DMS114 treated with DMSO at 0.1 percent for 48 hours (cell line): ENCODE measurements around the gene TMEM135.

Experiments used
- DNase-seq: peaks from one replicate; lab custom pipeline; 2025; ENCODE audit not compliant: unreplicated experiment; lab: John Stamatoyannopoulos, UW

The TMEM135 gene

GRCh38 chr11:87190071-87190470, 152.3 kb downstream of the TMEM135 start:
- DNase-seq = no peak

DNA sequence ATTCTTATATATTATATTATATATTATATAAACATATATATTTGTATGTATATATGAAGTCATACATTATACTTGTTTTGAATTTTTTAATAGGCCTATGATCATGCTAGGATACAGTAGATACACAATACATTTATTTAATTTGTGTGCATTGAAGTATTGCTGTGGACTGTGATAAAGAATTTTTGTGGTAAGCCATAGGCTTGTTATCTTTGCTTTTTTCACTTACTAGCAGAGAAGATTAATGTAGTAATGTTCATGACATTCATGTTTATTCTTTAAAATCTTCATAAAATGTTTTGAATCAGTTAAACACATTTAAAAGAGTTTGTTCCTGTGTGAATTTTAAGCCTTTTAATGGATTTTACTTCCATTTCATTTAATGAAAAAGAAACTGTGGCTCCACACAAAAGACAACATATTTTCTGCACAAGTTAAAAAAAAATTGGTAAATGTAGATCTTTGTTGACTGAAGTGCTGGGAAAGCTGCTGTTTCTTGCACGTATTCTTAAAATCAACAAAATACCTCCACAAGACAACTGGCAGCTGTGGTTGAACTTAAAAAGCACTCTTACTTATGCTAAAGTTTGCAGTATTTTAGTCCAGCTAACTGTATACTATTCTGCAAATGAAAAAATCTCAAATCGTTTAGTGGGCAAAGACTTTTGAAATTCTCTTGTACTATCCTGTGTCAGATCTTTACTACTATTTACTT, 156.2 kb downstream of the TMEM135 start:
- DNase-seq = no peak

- DNase-seq = no peak
Measured at GRCh38 chr11:87194985-87195820, 157.5 kb downstream of the TMEM135 start.

DNA sequence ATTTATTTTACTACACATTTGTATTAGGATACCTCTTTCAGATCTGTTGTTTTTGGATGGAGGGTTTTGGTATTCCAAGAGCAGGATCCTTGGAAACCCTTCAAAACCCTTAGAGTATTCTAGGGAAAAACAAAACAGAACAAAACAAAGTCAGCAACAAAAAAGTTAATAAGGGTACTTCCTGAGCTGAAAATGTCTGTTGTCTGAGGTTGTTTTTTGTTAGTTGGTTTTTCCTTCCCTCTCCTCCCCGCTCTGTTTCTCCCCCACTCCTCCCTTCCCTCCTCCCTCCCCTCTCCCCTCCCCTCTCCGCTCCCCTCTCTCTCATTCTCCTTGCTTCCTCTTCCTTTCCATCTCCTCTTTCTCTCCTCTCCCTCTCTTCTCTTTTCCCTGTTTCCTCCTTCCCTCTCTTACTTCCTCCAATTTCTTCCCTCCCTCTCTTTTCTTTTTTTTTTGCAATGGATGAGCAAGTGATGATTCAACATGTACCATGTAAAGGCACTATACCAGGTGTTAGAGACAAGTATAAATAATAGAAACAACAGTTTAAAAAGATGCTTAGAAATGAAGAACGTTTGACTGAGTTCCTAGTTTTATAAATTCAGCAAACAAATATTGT, 160.6 kb downstream of the TMEM135 start:
- no peak for DNase-seq

GRCh38 chr11:87201376-87201775, 163.6 kb downstream of the TMEM135 start:
- no peak for DNase-seq

DNA sequence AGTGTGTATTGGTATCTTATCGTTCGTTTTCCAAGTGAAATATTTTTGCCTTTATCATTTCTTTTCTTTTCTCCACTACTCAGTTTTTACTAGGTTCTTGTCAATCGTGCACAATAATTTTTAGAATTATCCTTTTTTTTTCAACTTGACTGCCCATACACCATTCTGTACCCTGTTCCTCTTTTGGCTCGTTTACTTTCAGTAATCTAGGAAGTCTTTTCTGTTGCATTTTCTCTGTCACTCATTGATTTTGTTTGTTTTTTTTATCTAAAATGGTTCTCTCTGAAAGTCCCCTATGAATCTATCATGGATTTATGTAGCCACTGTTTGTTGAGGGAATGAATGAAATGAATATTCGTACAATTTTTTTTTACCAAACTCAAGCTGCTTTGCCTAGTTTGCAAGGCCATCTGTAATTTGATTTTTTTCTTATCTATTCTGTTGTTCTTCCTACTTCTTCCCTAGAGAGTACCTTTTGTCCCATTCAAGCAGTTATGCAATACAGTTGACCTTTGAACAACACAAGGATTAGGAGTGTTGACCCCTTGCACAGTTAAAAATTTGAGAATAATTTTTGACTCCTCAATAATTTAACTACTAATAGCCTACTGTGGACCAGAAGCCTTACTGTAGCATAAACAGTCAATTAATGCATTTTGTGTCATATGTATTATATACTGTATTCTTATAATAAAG, 166.3 kb downstream of the TMEM135 start:
- no peak for DNase-seq

GRCh38 chr11:87212891-87213290, 175.2 kb downstream of the TMEM135 start:
- no peak for DNase-seq

DNA sequence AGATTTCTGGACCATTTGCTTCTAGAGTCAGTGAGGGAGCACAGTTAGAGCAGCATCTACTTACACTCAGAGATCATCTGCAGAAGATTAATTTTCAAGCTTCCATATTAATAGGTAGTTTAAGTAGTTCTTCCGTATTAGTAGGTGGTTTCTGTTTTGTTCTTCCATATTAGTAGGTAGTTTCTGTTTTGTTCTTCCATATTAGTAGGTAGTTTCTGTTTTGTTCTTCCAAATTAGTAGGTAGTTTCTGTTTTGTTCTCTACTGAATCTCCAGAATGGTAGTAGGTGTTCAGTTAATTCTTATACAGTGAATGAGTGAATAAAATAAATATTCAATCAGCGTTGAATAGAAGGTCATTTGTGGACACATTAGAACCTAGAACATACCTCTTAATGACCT, 175.7 kb downstream of the TMEM135 start:
- no peak for DNase-seq

DNA sequence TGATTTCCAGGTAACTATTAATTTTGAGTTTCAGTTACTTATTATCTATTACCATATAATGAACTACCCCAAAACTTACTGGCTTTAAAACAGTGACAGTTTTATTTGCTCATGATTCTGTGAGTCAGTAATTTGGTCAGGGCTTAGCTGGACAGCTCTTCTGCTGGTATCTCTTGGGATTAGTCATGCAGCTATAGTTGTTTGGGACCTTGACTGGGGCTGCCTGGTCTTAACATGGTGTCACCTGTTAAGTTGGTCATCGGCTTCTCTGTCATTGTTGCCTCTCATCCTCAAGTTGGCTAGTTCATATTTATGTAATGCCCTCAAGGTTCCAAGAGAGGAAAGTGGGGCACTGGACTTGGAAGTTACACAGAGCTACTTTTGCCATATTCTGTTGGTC, 177.5 kb downstream of the TMEM135 start:
- no peak for DNase-seq

GRCh38 chr11:87219266-87219665, 181.5 kb downstream of the TMEM135 start:
- no peak for DNase-seq

DNA sequence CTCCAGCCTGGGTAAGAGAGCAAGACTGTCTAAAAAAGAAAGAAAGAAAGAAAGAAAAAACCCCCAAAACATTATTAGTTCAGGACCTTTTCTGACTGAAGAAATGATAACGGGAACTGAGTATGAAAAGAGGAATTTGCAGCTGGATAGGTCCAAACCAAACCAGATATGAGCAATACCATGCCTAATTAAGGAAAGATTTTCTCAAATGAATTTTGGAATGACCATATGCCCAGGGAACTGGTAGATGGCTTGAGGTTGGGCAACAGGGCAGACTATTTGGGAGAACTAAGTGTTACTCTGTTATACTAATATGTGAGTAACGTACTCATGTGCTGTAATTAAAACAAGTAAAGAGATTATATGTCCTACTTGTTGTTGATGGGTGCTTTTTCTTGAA, 186.1 kb downstream of the TMEM135 start:
- DNase-seq = no peak

- no peak for DNase-seq
Measured at GRCh38 chr11:87224486-87224885, 186.8 kb downstream of the TMEM135 start.

GRCh38 chr11:87228820-87229219, 191.1 kb downstream of the TMEM135 start:
- DNase-seq = no peak

DNA sequence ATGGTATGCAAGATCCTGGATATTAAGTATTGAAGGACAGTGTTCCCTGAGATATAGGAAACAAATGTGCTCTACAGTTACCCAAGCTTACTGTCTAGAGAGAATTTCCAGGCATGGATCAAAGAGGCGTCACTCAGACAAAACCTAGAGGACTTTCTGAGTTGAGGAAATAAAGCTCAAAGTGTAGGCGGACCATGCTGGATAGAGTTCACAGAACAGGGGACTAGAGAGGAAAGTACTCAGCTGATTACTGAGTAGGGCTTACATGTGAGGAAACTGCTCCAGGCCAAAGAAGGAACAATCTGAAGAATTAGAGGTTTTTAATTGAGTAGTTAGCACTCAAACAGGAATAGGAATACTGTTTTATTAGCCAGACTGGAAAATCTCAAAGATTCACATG, 193.3 kb downstream of the TMEM135 start:
- no peak for DNase-seq

GRCh38 chr11:87232320-87232719, 194.6 kb downstream of the TMEM135 start:
- DNase-seq = no peak

GRCh38 chr11:87235366-87235765, 197.6 kb downstream of the TMEM135 start:
- no peak for DNase-seq

DNA sequence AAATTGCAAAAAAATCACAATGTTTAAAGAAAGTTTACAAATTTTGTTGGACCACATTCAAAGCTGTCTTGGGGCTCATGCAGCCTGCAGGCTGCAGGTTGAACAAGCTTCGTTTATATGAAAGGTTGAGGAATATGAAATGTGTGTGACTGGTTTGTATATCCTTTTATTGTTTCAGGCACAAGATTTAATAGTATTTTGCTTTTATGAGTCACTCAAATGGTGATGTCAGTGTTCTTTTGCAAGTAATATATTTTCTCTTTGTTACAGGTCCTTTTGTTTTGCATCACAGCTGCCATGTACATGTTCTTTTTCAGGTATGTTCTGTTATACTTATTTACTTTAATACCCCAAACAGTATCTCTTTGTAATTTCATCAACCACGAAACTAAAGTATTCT, 198.6 kb downstream of the TMEM135 start:
- no peak for DNase-seq

DNA sequence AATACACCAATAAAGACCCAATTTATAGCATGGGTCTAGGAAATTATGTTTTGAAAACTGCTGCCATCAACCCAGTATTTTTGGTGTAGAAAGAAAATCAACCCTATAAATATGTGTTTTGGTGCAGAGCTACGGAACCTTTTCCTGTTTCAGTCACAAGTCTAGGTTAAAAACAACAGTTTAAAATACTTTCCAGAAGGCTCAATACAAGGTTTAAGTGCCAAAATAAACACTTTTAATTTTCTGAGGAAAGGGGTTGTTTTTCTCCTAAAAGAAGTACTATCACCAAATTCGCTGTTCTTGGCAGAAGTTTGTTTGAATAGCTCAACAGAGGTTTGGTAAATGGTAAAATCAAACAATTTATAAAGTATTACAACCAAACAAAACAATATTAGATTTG, 201.3 kb downstream of the TMEM135 start:
- DNase-seq = no peak

DNA sequence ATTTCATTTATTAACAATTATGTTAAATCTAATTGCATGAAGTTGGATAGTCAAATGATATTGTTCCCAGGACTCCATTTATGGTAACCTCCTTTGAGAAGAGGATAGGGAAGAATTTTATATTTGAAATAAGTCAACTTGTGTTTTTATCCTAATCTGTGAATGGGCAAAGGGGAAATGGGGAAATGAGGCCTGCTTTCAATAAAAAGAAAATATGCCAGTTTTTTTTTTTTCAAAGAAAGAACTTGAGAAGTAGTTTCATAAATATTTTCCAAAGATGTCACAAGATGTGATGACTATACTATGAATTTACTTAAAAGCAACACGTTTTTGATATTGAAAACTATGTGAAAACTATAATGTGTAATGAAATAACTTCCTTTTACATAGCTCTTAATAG, 201.8 kb downstream of the TMEM135 start:
- DNase-seq = no peak

DNA sequence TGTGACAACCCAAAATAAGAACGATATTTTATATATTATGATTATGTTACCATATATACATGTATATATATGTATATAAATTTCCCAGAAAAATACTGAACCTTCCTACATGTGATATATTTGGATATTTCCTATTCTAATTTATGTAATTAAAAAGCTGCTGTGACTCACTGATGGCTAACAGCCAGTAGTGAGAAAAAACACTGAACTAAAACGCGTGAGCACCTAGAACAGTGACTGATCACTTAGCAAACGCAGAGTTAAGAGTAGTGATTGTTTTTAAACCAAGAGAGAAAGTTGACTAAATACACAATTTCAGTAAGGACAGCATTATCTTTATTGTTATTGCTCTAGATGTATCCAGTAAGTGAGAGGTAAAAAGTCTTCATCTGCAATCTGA, 213.8 kb downstream of the TMEM135 start:
- DNase-seq = no peak

GRCh38 chr11:87252869-87253268, 215.1 kb downstream of the TMEM135 start:
- DNase-seq = no peak
